LNCAP (cell line): ENCODE measurements around the gene OSGIN1.

Experiments
- CTCF ChIP-seq: fragments of 450-650 bp; IDR thresholded peaks from 2 replicates; pipeline ENCODE4 v1.5.1; 2017; ENCODE audit warnings: mild to moderate bottlenecking

Gene OSGIN1

GRCh38 chr16:83955218-83956130 is 2.4 kb downstream of the OSGIN1 start:
- TF ChIP-seq CTCF, result no peak

- peak; percentile 87 for TF ChIP-seq CTCF
Observed at GRCh38 chr16:83956336-83957289, 3.6 kb downstream of the OSGIN1 start.

- no peak for TF ChIP-seq CTCF
Observed at GRCh38 chr16:83957296-83957855, 4.3 kb downstream of the OSGIN1 start.

GRCh38 chr16:83958137-83958845 is 5.3 kb downstream of the OSGIN1 start:
- no peak for TF ChIP-seq CTCF

GRCh38 chr16:83958846-83959565 is 6.0 kb downstream of the OSGIN1 start:
- no peak for TF ChIP-seq CTCF

GRCh38 chr16:83959656-83960434 is 6.8 kb downstream of the OSGIN1 start:
- TF ChIP-seq CTCF, result no peak
